Loucy (cell line): ENCODE measurements around the gene DUSP14.

Source experiments
- EZH2phosphoT487 ChIP-seq: fragments of 200-600 bp; IDR thresholded peaks from 2 replicates; pipeline ENCODE4 v1.6.1; 2018; ENCODE audit warnings: antibody characterized with exemption, mild to moderate bottlenecking, moderate library complexity, borderline replicate concordance
- TF ChIP-seq, protein P1 (sequence below): fragments of 200-600 bp; sonication (generic); conservative IDR thresholded peaks from 2 replicates; pipeline ENCODE4 v1.5.1; 2014; ENCODE audit warnings: mild to moderate bottlenecking, antibody characterized with exemption, low read length

- TF ChIP-seq, protein P1, sequence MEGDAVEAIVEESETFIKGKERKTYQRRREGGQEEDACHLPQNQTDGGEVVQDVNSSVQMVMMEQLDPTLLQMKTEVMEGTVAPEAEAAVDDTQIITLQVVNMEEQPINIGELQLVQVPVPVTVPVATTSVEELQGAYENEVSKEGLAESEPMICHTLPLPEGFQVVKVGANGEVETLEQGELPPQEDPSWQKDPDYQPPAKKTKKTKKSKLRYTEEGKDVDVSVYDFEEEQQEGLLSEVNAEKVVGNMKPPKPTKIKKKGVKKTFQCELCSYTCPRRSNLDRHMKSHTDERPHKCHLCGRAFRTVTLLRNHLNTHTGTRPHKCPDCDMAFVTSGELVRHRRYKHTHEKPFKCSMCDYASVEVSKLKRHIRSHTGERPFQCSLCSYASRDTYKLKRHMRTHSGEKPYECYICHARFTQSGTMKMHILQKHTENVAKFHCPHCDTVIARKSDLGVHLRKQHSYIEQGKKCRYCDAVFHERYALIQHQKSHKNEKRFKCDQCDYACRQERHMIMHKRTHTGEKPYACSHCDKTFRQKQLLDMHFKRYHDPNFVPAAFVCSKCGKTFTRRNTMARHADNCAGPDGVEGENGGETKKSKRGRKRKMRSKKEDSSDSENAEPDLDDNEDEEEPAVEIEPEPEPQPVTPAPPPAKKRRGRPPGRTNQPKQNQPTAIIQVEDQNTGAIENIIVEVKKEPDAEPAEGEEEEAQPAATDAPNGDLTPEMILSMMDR = no peak
- TF ChIP-seq EZH2phosphoT487 = no peak
These were observed 24.0 kb downstream of the DUSP14 start for GRCh38 chr17:37513711-37514110.
